Nephron progenitor cell (in vitro differentiated cells): Measurements from ENCODE around the gene RAF1.

Source experiments
- DNase-seq: peaks from one replicate; pipeline ENCODE4 v3.0.0; 2021
- H3K27ac Mint-ChIP-seq: 2 replicates; pipeline ENCODE4 v1.8.0; 2021; ENCODE audit warnings: mild to moderate bottlenecking, moderate library complexity, mixed read lengths
- H3K27me3 Mint-ChIP-seq: 2 replicates; pipeline ENCODE4 v1.8.0; 2021; ENCODE audit warnings: mild to moderate bottlenecking, low read depth, mixed read lengths; ENCODE audit not compliant: poor library complexity
- H3K36me3 Mint-ChIP-seq: 2 replicates; pipeline ENCODE4 v1.8.0; 2021; ENCODE audit warnings: low read depth, mixed read lengths
- H3K4me1 Mint-ChIP-seq: 2 replicates; pipeline ENCODE4 v1.8.0; 2021; ENCODE audit warnings: mixed read lengths
- H3K4me3 Mint-ChIP-seq: 2 replicates; pipeline ENCODE4 v1.8.0; 2021; ENCODE audit warnings: mild to moderate bottlenecking, moderate library complexity, mixed read lengths
- H3K9me3 Mint-ChIP-seq: 2 replicates; pipeline ENCODE4 v1.8.0; 2021; ENCODE audit warnings: mild to moderate bottlenecking, moderate library complexity, mixed read lengths
- CTCF ChIP-seq: fragments of 200-600 bp; sonication (generic); IDR thresholded peaks from 2 replicates; pipeline ENCODE4 v1.5.0; 2021; ENCODE audit warnings: antibody characterized with exemption

The RAF1 gene

GRCh38 chr3:12559520-12559919 is 104.4 kb downstream of the RAF1 start:
- Mint-ChIP-seq H3K4me1 (peaks cover 73% of the 10 kb centered on the region), H3K9me3 (peaks cover 2% of the 10 kb centered on the region), H3K36me3 (peaks cover 4% of the 10 kb centered on the region), H3K27ac (no peak overlapping the region), H3K27me3 (peaks cover 19% of the 10 kb centered on the region), H3K4me3 (peak overlapping the region; percentile 59)
- no peak for DNase-seq
- TF ChIP-seq CTCF = no peak

- Mint-ChIP-seq H3K27me3 (peaks cover 19% of the 10 kb centered on the region), H3K4me1 (peaks cover 65% of the 10 kb centered on the region), H3K36me3 (no peaks in the 10 kb centered on the region), H3K4me3 (peak overlapping the region; percentile 88), H3K27ac (no peak overlapping the region), H3K9me3 (no peaks in the 10 kb centered on the region)
- no peak for DNase-seq
- no peak for TF ChIP-seq CTCF
Measured at GRCh38 chr3:12558706-12559105, 105.2 kb downstream of the RAF1 start.

GRCh38 chr3:12557473-12558100 is 106.3 kb downstream of the RAF1 start:
- peak overlapping the region; percentile 88 for H3K4me3 Mint-ChIP-seq
- DNase-seq = no peak
- H3K9me3 Mint-ChIP-seq = no peaks in the 10 kb centered on the region
- peak overlapping the region; percentile 96 for H3K27ac Mint-ChIP-seq
- H3K36me3 Mint-ChIP-seq = no peaks in the 10 kb centered on the region
- H3K27me3 Mint-ChIP-seq = peaks cover 28% of the 10 kb centered on the region
- TF ChIP-seq CTCF = no peak
- H3K4me1 Mint-ChIP-seq = peaks cover 55% of the 10 kb centered on the region

- Mint-ChIP-seq H3K4me1 (peaks cover 47% of the 10 kb centered on the region), H3K36me3 (no peaks in the 10 kb centered on the region), H3K4me3 (peak within 1 kb of the TSS; percentile 88), H3K27me3 (peaks cover 30% of the 10 kb centered on the region), H3K9me3 (no peaks in the 10 kb centered on the region), H3K27ac (peak within 1 kb of the TSS; percentile 96)
- no peak for TF ChIP-seq CTCF
- DNase-seq = peak; percentile 88
Measured at GRCh38 chr3:12556690-12557472, 107.0 kb downstream of the RAF1 start, which contains the start of gene MKRN2. MKRN2 (plus strand) TSS chr3:12557087; CDS start chr3:12557151, 64 bp downstream.

GRCh38 chr3:12556314-12556689 is 107.6 kb downstream of the RAF1 start:
- Mint-ChIP-seq H3K4me1 (peaks cover 46% of the 10 kb centered on the region), H3K36me3 (no peaks in the 10 kb centered on the region), H3K4me3 (peak overlapping the region; percentile 88), H3K9me3 (no peaks in the 10 kb centered on the region), H3K27ac (peak overlapping the region; percentile 77), H3K27me3 (peaks cover 36% of the 10 kb centered on the region)
- DNase-seq = no peak
- no peak for TF ChIP-seq CTCF
